IPS DF 4.7 (cell line): Measurements from ENCODE around the gene GPC1.
"Not testable (repeated sequence)": the region's sequence is repeated elsewhere in the genome, so short reads cannot be mapped to it uniquely, and the experiment has no call there.

ENCODE experiments used
- DNase-seq: peaks from one replicate; pipeline ENCODE4 v3.0.0-alpha.2; 2013; ENCODE audit warnings: low spot score; ENCODE audit errors: extremely low read depth

GPC1 gene, protein sequence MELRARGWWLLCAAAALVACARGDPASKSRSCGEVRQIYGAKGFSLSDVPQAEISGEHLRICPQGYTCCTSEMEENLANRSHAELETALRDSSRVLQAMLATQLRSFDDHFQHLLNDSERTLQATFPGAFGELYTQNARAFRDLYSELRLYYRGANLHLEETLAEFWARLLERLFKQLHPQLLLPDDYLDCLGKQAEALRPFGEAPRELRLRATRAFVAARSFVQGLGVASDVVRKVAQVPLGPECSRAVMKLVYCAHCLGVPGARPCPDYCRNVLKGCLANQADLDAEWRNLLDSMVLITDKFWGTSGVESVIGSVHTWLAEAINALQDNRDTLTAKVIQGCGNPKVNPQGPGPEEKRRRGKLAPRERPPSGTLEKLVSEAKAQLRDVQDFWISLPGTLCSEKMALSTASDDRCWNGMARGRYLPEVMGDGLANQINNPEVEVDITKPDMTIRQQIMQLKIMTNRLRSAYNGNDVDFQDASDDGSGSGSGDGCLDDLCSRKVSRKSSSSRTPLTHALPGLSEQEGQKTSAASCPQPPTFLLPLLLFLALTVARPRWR

DNA sequence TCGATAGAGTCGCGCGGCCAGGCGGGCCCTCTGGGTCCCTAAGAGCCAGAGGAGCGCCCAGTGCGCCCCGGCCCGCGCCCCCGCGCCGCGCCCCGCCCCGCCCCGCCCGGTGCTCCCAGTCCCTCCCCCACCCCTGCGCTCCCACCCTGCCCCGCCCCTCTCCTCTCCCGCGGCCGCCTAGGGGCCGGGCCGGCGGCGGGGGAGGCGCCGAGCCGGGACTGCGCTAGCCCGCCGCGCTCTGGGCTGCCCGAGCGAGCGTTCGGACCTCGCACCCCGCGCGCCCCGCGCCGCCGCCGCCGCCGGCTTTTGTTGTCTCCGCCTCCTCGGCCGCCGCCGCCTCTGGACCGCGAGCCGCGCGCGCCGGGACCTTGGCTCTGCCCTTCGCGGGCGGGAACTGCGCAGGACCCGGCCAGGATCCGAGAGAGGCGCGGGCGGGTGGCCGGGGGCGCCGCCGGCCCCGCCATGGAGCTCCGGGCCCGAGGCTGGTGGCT lies at the start of gene GPC1:
GPC1 (plus strand) TSS at position 207 of the 491 bp plus-strand sequence; CDS start at position 463, 256 bp downstream.
- DNase-seq, result no peak

DNA sequence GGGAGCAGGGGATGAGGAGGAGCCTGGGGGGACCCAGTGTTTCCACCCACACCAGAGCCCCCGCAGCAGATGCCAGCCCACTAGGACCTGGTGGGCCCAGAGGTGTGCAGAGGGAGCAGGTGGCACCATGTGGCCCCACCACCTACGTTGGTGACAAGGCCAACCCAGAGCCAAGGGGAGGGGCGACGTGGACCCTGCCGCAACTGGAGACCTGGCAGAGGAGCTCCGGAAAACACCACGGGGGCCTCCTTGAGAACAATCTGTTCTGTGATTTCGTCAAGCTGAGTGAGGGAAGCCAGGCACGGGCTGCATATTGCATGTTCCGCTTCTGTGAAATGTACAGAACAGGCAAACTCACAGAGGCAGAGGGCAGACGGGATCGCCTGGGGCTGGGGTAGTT lies 49.1 kb upstream of the GPC1 start:
- DNase-seq, result no peak

DNA sequence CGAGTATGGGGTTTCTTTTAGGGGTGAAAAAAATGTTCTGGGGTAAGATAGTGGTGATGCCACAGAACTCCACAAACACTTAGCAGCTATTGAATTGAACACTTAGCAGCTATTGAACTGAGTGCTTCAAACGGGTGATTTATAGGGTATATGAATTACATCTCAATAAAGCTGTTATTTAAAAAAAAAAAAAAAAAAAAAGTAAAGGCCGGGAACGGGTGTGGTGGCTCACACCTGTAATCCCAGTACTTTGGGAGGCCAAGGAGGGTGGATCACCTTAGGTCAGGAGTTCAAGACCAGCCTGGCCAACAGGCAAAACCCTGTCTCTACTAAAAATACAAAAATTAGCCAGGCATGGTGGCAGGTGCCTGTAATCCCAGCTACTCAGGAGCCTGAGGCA lies 48.7 kb upstream of the GPC1 start:
- not testable (repeated sequence) for DNase-seq

DNA sequence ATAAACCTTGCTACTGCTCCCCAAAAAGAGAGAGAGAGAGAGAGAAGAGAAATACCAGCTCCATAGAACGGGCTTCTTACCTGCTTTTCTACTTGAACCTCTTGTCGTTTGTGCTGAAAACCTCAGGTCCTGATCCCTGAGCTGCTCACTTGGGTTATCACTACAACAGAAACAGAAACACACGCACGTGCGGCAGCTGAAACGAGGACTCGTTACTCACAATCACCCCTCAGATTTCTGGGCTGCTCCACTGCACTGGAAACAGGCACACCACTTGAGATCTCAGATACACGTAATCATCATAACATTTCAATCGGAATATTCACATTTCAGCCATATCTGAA lies 48.2 kb upstream of the GPC1 start:
- DNase-seq, result no peak

DNA sequence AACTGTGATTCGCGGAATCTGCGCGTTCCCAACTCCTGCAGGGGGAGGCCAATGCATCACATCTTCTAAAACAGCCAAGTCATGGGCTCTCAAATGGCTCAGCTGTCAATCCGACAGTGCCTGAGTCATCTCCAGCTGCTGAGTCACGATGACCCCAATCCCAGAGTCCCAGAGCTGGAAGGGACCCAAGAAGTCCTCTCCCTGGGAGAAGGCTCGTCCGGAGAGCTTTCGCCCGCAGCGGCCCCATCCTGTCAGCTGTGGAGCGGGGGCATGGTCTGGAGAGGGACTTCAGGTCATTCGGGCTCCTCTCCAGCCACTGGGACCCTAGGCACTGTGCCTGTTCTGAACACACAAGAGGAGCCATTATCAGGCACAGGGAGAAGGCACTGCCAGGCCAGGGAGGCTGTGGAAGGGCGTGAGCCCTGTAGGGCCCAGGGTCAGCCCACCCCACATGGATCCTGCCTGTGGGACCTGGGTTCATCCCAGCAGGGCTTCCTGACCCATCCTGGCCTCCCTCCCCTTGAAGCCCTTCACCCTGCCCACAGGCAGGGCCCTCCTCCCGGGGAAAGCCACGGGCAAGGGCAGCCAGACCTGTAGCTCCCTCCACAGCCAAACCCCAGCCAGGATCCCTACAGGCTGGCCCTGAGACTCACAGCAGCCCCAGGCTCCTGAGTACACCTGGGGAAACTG lies 47.6 kb upstream of the GPC1 start:
- DNase-seq, result no peak

DNA sequence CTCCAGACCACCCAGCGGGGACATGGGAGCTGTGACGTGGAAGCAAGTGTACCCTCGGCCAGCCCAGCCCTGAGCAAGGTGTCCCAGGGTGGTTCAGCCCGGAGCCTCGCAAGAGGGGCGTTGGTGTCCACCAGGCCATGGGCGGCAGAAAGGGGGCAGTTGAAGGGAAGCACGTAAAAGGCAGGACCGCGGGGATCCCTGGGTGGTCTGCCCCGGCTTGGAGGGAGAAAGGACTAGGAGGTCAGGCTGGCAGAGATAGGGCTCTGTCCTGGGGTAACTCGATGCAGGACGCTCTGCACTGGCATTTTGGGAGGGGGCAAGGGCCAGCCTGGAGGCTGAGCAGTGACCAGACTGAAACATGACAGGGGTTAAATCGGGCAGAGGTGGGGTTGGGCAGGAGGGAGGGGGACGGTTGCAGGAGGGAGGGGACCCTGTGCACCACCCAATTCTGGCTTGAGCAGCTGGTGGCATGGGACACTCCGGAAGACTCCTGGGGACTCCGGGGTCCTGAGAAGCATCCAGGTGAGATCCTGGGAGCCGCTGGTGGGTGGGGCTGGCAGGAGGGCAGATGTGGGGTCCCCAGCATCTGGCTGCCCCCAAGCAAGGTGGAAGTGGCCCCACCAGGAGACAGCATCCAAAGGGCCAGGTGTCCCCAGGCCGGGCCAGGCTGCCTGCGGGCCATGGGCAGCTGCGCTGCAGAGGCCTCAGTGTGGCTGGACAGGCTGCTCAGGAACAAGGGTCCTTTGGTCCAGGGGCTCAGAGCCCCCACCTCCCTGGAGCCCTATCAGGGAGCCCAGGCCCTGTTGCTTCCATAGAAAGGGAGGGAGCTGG lies 46.8 kb upstream of the GPC1 start:
- DNase-seq, result no peak

- no peak for DNase-seq
These were observed 46.1 kb upstream of the GPC1 start for GRCh38 chr2:240389302-240389805.

DNA sequence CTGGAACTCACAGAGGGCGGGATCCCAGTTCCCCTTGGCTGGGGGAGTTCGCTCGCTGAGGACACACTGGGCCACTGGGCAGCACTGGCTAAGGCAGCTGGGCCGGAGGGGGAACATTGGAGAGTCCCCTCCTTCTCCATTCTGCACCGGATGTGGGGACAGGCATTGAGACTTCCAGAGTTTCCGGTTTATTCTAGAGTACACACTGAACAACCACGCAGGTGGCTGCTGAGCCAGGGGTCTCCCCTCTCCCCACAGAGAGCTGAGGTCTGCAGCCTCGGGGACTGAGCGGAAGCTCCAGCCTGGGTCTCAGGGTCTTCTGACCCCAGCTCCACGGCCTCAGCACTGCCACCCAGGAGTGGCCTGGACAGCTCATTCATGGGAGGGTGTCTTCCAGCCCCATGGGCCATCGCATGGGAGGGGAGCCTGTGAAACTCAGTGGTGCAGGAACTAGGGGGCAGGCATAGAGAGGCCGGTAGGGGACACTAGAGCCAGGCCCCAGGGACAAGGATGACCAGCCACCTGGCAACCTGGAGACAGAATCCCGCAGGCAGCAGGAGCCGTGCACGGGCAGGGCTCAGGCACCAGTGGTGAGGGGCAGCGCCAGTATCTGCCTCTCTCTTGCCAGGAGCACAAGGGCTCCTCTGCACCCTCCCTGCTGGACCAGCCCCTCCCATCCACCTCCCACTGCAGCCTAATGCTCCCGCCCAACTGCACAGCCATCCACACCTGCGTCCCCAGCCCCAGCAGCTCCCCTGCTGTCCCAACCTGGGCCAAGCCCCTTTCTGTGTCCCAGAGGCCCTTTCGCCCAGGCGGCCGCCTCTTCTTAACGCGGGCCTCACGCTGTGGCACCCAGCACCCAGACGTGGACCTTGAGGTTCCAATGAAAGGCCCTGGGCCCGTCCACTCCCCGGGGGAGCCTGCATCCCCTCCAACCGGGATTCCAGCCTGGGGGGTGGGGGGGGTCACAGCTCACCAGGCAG lies 45.1 kb upstream of the GPC1 start:
- no peak for DNase-seq

DNA sequence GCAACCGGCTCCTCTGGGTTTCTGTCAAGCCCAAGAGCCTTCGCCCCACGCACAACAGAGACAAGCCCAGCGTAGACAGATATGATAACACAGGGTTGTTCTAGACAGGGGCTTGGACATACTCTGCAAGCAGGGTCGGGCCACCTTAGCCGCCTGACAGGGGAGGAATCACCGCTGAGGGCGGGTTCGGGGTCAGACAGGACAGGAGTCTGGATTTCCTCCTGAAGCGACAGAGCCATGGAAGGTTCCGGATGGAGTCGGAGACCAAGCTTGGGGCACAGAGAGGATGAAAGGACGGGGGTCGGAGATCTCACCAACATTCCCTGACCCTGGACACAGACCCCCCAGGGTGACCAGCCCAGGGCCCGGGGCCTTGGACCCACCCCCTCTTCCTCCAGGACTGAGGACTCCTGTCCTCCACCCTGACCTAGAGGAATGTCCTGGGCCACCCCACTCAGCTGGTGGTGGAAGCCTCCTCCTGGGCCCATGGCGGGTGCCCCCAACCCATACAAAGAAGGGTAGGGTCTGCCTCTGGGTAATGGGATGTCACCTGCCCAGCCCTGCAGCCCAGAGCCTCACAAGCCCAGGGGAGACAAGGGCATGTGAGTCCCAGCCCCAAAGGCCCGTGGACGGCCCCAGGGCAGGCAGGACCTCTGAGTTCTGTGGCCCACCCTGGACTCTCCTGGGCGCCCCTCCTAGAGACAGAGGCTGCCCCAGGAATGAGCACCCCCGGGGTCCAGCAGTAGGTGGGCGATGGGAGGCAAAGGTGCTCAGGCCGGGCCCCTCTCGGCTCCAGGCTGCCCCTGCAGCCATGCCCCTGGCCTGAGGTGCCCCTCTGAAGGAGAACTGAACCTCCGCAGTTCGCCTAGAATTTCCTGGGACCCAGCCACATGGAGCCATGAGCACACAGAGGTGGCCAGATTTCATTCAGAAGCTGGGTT lies 44.1 kb upstream of the GPC1 start:
- no peak for DNase-seq

DNA sequence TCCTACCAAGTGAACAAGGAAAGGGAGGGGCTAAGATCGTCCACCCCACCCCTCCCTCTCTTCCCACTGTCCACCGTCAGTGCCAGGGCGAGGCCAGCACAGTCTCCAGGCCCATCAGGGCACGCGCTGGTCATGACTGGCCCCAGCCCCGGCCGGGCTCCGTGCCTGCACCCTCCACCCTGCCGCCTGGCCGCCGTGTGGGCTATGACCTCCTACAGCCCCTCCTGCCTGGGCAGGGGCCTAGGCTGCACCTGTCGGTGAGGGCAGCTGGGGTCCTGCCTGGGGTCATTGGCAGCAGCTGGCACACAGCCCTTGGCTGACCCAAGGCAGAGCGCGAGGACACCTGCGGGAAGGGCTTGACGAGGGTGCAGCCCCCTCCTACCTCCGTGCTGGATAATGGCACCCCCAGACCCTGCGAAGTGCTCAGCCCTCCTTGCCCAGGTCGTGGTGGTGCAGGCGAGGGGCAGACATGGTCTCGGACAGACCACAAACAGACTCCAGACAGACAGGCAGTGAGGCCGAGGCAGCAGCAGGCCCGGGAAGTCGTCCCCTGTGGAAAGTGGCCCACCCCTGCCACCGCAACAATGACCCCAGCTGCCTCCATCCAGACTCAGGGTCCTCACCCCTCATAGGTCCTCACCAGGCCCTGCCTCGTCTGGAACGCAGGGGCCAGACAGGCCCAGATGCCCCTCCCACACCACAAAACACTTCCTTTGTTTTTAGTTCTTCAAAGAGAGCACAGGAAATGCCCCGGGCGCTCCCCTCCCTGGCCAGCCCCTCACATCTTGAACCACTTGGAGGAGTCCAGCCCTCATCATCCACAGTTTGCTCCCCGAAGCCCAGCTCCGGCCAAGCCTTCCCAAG lies 43.1 kb upstream of the GPC1 start:
- no peak for DNase-seq

DNA sequence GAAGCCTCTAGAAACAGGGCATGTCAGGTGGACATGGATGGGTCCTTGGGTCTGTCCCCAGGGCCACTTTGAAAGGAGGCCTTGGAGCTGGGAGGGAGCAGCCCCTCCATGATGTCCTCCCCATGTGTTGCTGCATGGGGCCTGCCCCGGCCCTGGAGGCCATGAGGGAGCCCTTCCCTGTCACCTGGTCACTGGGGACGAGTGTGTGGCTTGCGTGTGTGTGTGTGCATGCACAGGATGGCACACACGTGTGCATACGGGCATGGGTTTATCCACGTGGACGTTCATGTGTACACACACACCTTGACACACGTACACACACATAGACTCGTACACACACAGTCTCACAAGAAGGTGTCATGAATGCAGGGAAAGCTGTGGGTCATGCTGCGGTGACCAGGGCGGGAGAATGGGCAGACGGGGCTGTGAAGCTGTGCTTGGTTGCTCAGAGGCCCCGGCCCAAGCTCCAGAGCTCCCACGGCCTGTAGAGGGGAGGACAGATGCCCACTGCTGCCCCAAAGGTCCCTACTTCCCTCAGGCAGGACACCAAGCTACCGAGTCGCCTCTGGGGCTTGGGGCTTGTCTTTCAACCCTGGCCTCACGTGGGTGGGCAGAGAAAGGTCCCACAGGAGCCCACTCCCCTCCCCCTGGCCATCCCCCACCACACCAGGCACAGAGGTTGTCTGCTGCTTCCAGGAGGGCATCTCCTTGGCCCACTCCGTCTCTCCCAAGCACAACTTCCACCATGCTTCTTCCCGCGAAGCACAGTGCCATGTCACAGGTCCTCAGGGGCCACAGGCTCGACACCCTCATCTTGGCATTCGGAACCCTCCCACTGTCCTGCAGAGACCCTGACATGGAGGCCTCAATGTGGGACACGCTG lies 42.3 kb upstream of the GPC1 start:
- no peak for DNase-seq

GRCh38 chr2:240393831-240394410 lies 41.5 kb upstream of the GPC1 start:
- DNase-seq, result no peak

GRCh38 chr2:240394549-240394948 lies 40.9 kb upstream of the GPC1 start:
- DNase-seq, result no peak

DNA sequence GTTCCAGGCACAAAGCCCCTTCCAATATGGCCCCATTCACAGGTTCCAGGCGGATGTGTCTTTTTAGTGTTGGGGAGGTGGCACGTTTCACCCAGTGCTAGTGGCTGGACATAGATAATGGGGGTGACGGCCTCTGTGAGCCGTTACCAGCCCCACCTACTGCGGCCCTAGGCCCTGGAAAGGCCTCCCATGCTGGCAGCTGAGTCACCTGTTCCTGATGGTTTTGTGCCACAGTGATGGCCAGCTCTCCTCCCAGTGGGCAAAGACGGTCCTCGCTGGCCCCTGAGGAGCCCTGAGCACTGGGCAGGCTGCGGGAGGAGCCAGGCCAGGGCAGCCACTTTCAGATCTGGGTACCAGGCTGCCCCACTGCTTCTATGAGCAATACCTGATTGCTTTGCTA lies 40.0 kb upstream of the GPC1 start:
- DNase-seq, result no peak

DNA sequence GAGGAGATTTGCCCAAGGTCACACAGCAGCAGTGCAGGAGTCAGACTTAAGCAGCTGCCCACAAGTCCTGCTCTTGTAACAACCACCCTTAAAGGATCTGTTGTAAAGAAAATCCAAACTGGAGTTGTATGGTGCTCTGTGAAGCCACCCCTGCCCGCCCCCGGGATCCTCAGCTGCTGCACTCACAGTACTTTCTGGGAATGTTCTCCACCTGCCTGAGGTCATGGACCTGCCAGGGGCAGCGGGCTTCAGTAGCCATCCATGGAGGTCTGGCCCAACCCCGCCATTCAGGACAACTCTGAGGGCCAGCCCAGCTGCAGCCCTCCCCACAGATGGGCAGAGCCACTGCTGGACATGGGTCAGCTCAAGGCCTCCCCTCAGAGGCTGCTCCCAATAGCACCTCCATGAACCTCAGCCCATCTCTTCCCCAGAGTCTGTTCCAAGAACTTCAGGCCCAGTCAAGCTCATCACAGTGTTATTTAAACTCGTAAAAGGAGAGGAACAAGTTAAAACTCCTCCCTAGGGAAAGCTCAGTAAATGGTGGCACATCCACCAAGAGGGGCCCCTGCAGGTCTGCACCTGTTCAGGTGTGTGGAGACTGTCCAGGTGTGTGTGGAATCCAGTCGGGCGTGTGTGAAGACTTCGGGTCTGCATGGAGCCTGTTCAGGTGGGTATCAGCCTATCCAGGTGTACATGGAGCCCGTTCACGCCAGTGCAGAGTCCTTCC lies 39.4 kb upstream of the GPC1 start:
- DNase-seq, result no peak
